ENCODE data around the gene MACROD2.

Gene MACROD2

DNA sequence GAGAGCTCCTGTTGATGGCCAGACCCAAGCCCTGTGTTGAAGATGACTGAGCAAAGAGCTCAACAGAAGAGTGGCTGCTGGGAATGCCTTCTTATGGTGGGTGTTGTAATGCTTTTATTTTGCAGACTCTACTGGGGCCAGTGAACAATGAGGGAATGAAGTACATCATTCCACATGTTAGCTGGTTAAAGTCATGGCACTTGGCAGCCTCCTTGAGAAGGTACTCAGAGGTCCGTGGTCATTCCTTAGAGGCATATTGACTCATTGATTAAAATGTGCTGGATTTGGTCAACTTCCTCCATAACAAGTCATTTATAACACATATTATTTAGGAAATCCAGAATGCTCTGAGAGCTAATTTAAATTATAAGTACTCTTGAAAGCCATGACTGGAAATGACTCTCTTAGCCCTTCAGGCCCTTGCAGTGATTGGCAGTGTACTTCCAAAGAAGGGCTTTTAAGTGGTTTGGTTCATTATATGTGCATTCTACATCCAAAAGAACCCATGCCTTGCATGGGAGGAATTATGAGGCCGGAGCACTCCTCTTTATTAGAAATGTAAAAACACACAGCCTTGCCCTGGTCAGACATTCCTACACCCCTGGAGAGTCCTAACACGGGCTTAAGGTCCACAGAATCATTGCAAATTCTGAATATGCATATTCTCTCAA lies 1601.0 kb downstream of the MACROD2 start:
- TF ChIP-seq JUND (IDR thresholded peaks at IDR 0.05; ENCODE audit: low read depth): no peak
- in situ Hi-C loops (cut with HindIII; ENCODE audit: low pct_unique_long_range_greater_than_20kb, low sequenced_read_pairs): no loop called here

DNA sequence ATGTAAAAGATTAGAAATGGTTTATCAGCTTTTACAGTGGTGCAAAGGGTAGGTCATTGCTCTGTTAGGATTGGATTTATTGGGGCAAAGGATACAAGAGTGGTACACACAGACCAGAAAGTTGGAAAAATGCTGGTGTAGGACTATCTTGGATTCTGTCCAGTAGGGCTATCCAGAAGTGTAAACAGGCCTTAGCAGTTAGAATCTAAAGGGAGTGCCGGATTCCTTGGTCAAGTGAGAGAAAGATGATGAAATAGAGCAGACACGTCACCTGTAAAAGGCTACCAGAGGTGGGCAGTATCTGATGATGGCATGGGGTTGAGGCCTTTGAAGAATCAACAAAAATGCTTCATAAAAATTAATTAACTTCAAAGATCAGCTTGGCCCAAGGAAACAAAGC lies 1602.0 kb downstream of the MACROD2 start:
- no peak for DNase-seq (ENCODE audit: low read depth in 1 of 2, low spot score in 1 of 2)
- in situ Hi-C loops (cut with HindIII; ENCODE audit: low pct_unique_long_range_greater_than_20kb, low sequenced_read_pairs): no loop called here
- no peak for TF ChIP-seq JUND (IDR thresholded peaks at IDR 0.05; ENCODE audit: low read depth)

More for the DNA sequence above, 1601.0 kb downstream of the MACROD2 start:
- no peak for DNase-seq (ENCODE audit: low read depth in 1 of 2, low spot score in 1 of 2)

DNA sequence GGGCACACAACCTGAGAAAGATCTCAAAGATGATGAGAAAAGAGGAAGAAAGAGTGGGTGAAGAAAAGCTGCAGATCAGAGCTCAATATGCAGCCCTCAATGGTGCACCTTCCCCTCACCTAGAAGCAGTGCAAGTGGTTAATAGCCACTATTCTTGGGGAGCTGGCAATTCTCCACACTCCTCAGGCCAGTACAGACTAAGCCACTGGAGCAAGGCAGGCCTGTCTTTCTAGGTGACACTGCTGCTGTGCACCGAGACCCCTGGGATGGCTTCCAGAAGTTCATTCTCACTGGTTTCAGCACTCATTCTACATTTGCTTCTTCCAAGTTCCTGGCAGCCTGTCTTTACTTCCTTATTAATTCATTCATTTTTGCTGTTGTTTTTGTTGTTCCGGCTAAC lies 1604.6 kb downstream of the MACROD2 start:
- in situ Hi-C loops (cut with HindIII; ENCODE audit: low pct_unique_long_range_greater_than_20kb, low sequenced_read_pairs): no loop called here
- TF ChIP-seq JUND (IDR thresholded peaks at IDR 0.05; ENCODE audit: low read depth): no peak
- no peak for DNase-seq (ENCODE audit: low read depth in 1 of 2, low spot score in 1 of 2)

DNA sequence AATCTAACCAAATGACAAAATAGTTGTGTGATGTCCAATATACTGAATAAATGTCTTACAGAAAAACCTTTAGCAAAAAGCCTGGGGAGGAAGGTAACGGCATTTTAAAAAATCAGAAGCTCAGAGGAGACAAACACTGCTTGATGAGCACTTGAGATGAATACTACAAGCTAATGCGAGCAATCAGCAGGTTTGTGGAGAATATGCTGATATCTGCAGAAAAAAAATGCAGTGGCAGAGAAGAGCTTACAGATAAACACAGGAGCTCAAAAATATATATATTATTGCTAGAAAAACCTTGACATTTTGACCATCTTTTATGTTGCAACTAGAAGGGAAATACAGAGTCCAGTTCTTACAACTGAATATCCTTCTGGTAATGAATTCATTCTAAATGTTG lies 1605.2 kb downstream of the MACROD2 start:
- TF ChIP-seq JUND (IDR thresholded peaks at IDR 0.05; ENCODE audit: low read depth): no peak
- in situ Hi-C loops (cut with HindIII; ENCODE audit: low pct_unique_long_range_greater_than_20kb, low sequenced_read_pairs): no loop called here
- no peak for DNase-seq (ENCODE audit: low read depth in 1 of 2, low spot score in 1 of 2)

DNA sequence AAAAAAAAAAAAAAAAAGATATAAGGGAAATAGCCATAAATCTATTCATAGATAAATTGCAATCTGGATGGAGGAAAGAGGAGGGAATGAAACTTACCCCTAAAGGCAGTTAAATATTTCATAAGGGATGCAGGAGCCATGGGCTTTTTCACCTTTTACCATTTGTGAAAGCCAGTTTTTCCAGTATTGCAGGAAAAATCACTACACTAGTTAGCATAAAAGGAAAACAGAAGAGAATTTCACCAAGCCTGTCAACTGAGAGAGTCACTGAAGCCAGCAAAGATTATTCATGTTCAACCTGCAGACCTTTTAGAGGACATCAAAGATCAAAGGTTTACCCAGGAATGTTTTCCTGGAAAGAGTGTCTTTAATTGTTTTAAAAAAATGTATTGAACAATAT lies 1608.2 kb downstream of the MACROD2 start:
- no peak for TF ChIP-seq JUND (IDR thresholded peaks at IDR 0.05; ENCODE audit: low read depth)
- in situ Hi-C loops (cut with HindIII; ENCODE audit: low pct_unique_long_range_greater_than_20kb, low sequenced_read_pairs): no loop called here
- peak in 1 of 2 experiments; percentile 32 for DNase-seq (ENCODE audit: low read depth in 1 of 2, low spot score in 1 of 2)

DNA sequence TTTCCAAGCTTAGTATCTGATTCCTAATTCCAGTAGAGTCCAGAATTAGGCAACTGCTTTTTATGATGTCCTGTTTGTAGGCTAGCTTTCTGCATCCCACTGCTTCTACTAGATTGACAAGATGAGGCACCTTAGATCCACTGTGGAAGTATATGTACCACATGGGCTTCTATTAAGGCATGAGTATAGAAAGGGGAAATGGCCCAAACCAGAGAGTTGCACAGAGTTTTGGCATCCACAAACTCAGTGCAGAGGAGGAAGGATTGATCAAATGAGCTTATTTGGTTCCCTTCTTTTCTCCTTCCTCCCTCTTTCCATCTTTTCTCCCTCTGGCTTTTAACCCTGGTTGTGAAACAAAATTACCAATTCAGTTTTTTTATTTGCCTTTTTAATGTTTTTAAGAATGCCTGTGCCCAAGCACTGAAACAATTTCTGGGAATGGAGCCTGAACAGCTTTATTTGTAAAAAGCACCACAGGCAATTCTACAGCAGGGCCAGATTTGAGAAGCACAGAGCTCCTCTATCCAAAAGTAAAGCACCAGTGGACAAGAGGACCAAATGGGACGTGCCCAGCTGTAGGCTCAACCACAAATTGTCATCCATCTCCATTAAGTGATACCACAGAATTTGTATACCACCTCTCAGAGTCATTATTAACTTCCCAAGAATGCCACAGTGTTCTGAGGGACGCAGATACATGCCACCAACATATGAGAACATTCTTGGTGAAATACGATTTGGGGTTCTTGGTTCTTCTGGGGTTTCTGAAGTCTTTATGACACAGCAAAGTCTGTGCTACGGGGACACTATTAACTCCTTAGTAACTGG lies 1608.9 kb downstream of the MACROD2 start:
- no peak for TF ChIP-seq JUND (IDR thresholded peaks at IDR 0.05; ENCODE audit: low read depth)
- in situ Hi-C loops (cut with HindIII; ENCODE audit: low pct_unique_long_range_greater_than_20kb, low sequenced_read_pairs): no loop called here
- DNase-seq (ENCODE audit: low read depth in 1 of 2, low spot score in 1 of 2): no peak

DNA sequence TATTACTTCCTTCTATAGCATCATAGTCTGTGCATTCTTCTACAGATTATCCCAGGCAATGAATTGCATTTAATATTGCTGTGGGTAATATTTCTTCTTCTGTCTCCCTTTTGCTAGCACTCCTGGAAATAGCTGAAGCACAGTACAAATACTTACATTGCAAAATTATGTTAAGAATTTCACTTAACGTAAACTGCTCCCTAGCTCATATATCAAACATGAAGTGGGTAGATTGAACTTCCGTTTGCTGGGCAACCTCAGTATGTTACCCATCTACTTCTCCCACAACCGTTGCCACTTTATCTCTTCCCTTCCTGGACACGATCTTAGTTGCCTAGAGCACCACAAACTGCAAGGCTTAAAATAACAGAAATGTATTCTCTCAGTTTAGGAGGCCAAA lies 1614.6 kb downstream of the MACROD2 start:
- in situ Hi-C loops (cut with HindIII; ENCODE audit: low pct_unique_long_range_greater_than_20kb, low sequenced_read_pairs): no loop called here
- DNase-seq (ENCODE audit: low read depth in 1 of 2, low spot score in 1 of 2): no peak
- TF ChIP-seq JUND (IDR thresholded peaks at IDR 0.05; ENCODE audit: low read depth): no peak

DNA sequence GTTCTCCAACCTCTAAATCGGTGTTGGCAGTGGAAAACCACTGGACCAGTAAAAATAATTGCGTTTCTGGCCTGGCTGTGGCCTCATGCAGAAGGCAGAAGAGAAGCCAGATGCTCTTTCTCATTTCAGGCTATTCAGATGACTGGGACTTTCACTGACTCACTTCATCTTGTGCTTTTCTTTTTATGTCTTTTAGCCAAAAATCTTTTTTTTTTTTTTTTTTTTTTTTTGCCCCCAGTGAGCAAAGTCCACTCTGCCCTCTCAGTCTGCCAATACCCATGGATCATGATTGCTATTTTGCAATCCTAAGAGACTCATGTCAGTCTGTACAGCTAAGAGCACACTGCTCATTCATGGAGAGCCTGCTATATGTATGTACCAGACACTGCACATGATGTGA lies 1615.5 kb downstream of the MACROD2 start:
- no peak for DNase-seq (ENCODE audit: low read depth in 1 of 2, low spot score in 1 of 2)
- in situ Hi-C loops (cut with HindIII; ENCODE audit: low pct_unique_long_range_greater_than_20kb, low sequenced_read_pairs): no loop called here
- TF ChIP-seq JUND (IDR thresholded peaks at IDR 0.05; ENCODE audit: low read depth): no peak

DNA sequence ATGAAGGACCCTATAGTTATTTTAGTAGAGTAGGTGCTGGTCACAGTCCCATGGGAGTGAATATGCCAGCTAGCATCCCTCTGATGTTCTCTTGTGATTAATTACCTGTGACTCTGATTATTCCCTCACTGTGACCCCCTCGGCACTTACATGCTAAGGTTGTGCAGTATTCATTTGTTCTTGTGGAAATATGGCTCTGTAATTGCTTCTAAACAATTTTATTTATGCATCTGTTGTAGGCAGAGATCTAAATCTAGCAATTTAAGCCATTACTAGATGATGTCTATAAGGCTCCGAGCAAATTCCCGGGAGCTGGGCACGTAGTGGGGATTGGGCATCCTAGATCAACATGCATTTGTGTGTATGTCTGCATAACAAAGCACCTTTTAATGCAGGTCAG lies 1616.2 kb downstream of the MACROD2 start:
- in situ Hi-C loops (cut with HindIII; ENCODE audit: low pct_unique_long_range_greater_than_20kb, low sequenced_read_pairs): no loop called here
- DNase-seq (ENCODE audit: low read depth in 1 of 2, low spot score in 1 of 2): no peak
- no peak for TF ChIP-seq JUND (IDR thresholded peaks at IDR 0.05; ENCODE audit: low read depth)

DNA sequence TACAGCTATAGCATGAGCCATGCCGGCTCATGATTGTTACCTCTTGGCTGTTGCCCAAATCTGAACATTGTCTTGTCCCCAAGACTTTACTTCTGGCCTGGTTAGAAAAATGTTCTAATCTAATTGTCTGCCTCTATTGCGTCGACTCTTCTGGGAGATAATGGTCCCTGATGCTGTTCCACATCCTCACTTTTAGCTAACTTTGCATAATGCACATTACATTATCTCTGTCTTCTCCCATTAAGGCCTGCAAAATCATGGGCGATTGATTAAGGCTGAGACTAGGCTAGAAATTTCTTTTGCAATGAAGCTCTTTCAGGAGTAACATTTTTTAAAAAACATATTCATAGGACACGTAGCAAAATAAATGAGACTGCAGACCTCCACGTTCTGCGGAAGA lies 1616.9 kb downstream of the MACROD2 start:
- in situ Hi-C loops (cut with HindIII; ENCODE audit: low pct_unique_long_range_greater_than_20kb, low sequenced_read_pairs): no loop called here
- TF ChIP-seq JUND (IDR thresholded peaks at IDR 0.05; ENCODE audit: low read depth): no peak
- no peak for DNase-seq (ENCODE audit: low read depth in 1 of 2, low spot score in 1 of 2)

DNA sequence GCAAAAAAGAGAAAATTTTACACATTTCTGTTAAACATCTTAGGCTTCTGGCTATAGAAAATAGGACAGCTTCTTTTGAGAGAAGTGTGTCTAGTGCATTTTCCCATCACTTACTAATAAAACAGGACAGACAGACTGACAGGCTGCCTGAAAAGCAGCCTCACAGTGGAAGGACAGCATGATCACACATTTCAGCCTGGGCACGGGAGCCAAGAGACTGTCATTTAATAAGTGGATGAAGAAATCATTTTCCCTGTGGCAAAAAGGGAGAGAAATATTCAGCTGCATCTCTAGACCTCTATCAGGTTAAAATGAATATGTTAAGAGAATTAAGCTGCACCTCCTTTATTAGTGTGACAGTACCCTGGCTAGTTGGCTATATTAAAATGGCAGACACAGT lies 1617.5 kb downstream of the MACROD2 start:
- no peak for DNase-seq (ENCODE audit: low read depth in 1 of 2, low spot score in 1 of 2)
- TF ChIP-seq JUND (IDR thresholded peaks at IDR 0.05; ENCODE audit: low read depth): no peak
- in situ Hi-C loops (cut with HindIII; ENCODE audit: low pct_unique_long_range_greater_than_20kb, low sequenced_read_pairs): no loop called here

DNA sequence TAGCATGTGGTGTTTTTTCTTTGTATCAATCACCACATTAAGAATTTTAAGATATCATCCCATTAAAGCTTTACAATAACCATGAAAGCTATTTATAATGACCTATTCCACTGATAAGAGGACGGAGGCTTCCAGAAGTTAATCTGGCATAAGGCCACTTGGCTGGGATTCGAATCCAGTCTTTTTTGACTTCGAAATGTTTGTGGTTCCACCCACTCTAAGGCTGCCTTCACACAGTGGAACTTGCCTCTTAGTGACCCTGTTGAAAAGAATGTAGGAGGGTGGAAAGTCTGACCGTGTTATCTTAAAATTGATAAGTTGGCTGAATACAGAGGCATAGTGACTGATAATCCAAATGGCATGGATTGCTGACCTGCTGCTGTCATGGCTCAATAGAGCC lies 1618.2 kb downstream of the MACROD2 start:
- in situ Hi-C loops (cut with HindIII; ENCODE audit: low pct_unique_long_range_greater_than_20kb, low sequenced_read_pairs): no loop called here
- no peak for TF ChIP-seq JUND (IDR thresholded peaks at IDR 0.05; ENCODE audit: low read depth)
- DNase-seq (ENCODE audit: low read depth in 1 of 2, low spot score in 1 of 2): no peak

DNA sequence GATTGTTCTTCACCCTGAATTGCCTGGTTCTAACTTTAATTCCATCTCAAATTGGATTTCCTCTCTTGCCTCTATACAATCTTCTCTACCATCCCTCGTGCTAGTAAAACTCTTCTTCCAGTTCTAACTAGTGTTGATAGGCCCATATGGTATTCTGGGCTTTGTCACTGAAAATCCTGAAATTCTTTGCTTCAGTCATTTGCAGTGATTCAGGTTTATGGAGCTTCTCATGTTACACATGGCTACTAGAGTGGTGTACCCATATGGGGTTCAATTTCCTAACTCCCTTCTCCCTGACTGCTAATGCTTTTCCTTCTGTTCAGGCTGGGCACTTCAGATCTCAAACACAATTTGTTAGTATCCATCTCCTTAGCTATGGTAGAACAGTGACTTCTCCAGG lies 1621.3 kb downstream of the MACROD2 start:
- TF ChIP-seq JUND (IDR thresholded peaks at IDR 0.05; ENCODE audit: low read depth): no peak
- DNase-seq (ENCODE audit: low read depth in 1 of 2, low spot score in 1 of 2): no peak
- in situ Hi-C loops (cut with HindIII; ENCODE audit: low pct_unique_long_range_greater_than_20kb, low sequenced_read_pairs): no loop called here

Measured in T47D (cell line).